CD14-positive monocyte (primary cell): ENCODE results near the gene IQGAP2. TPM values are rescaled to one million over a fixed set of nuclear protein-coding genes. Genes with fewer than 3 reads are reported as not detected.

Source experiments
- DNase-seq, 3 donors: peaks; one replicate each; pipeline ENCODE4 v3.0.0-alpha.2; 2011 to 2022
- H2AFZ ChIP-seq: 2 replicates; pipeline ENCODE4 v1.6.0; 2012; ENCODE audit warnings: mild to moderate bottlenecking, low read depth, low read length, inconsistent platforms; ENCODE audit not compliant: insufficient read depth, poor library complexity, severe bottlenecking
- H3K27ac ChIP-seq, 2 donors: 1 replicate in 1 of 2; 2 replicates in 1 of 2; pipeline ENCODE4 v1.5.1; 2012 to 2013; ENCODE audit warnings: low read length in 2 of 2, control low read depth in 1 of 2, inconsistent platforms in 1 of 2, low read depth in 1 of 2, mild to moderate bottlenecking in 1 of 2
- H3K27me3 ChIP-seq, 2 donors: one replicate each; pipeline versions ENCODE4 v1.6.0 to v1.6.1; 2011 to 2013; ENCODE audit warnings: low read length in 2 of 2; ENCODE audit not compliant: control insufficient read depth in 2 of 2, insufficient read depth in 2 of 2
- H3K36me3 ChIP-seq, 2 donors: replicated peaks in 1 of 2; 1 replicate in 1 of 2; 2 replicates in 1 of 2; pipeline versions ENCODE4 v1.5.1 to v1.6.1; 2012 to 2013; ENCODE audit warnings: low read length in 2 of 2, control low read depth in 1 of 2, inconsistent platforms in 1 of 2, mild to moderate bottlenecking in 1 of 2; ENCODE audit not compliant: insufficient read depth in 2 of 2, control insufficient read depth in 1 of 2
- H3K4me1 ChIP-seq, 2 donors: 1 replicate in 1 of 2; 2 replicates in 1 of 2; pipeline versions ENCODE4 v1.5.1 to v1.6.1; 2012 to 2013; ENCODE audit warnings: low read length in 2 of 2, control low read depth in 1 of 2, inconsistent platforms in 1 of 2, mild to moderate bottlenecking in 1 of 2, moderate library complexity in 1 of 2; ENCODE audit not compliant: insufficient read depth in 2 of 2, control insufficient read depth in 1 of 2
- H3K4me2 ChIP-seq: replicated peaks from 2 replicates; pipeline ENCODE3; 2012; ENCODE audit warnings: low read length, moderate library complexity, mild to moderate bottlenecking; ENCODE audit not compliant: poor library complexity, severe bottlenecking; ENCODE audit errors: extremely low read depth
- H3K4me3 ChIP-seq, 3 experiments: fragments of 200-600 bp in 1 of 3; sonication (generic) in 1 of 3; replicated peaks in 1 of 3; 1 replicate in 2 of 3; 2 replicates in 1 of 3; pipeline ENCODE4 v1.5.1; 2011 to 2013; ENCODE audit warnings: low read length in 3 of 3, mild to moderate bottlenecking in 3 of 3, control low read depth in 2 of 3, low read depth in 2 of 3, inconsistent platforms in 1 of 3, moderate library complexity in 1 of 3
- H3K79me2 ChIP-seq: 2 replicates; pipeline ENCODE4 v1.6.0; 2012; ENCODE audit warnings: mild to moderate bottlenecking, control low read depth, inconsistent platforms, low read length, moderate library complexity; ENCODE audit not compliant: insufficient read depth
- H3K9ac ChIP-seq: 2 replicates; pipeline ENCODE4 v1.6.0; 2017; ENCODE audit warnings: low read length, mild to moderate bottlenecking; ENCODE audit not compliant: insufficient read depth, poor library complexity, severe bottlenecking
- H3K9me3 ChIP-seq, 2 donors: replicated peaks in 1 of 2; 1 replicate in 1 of 2; 2 replicates in 1 of 2; pipeline versions ENCODE4 v1.5.1 to v1.6.1; 2012 to 2013; ENCODE audit warnings: low read length in 2 of 2, control low read depth in 1 of 2; ENCODE audit not compliant: control insufficient read depth in 1 of 2, insufficient read depth in 1 of 2
- H4K20me1 ChIP-seq: 2 replicates; pipeline ENCODE4 v1.6.0; 2012; ENCODE audit warnings: mild to moderate bottlenecking, low read length, control low read depth, moderate library complexity; ENCODE audit not compliant: insufficient read depth
- H3K27ac Mint-ChIP-seq, 7 donors: one replicate each; pipeline ENCODE4 v1.8.0; 2020; ENCODE audit warnings: mild to moderate bottlenecking in 7 of 7, mixed read lengths in 7 of 7, moderate library complexity in 6 of 7, inconsistent platforms in 2 of 7
- H3K27me3 Mint-ChIP-seq, 3 donors: one replicate each; pipeline ENCODE4 v1.8.0; 2021 to 2022; ENCODE audit warnings: low read depth in 3 of 3, mild to moderate bottlenecking in 3 of 3, mixed read lengths in 3 of 3, moderate library complexity in 3 of 3, inconsistent platforms in 1 of 3
- H3K36me3 Mint-ChIP-seq, 2 donors: one replicate each; pipeline ENCODE4 v1.8.0; 2020; ENCODE audit warnings: mixed read lengths in 2 of 2, inconsistent platforms in 1 of 2, mild to moderate bottlenecking in 1 of 2
- H3K4me1 Mint-ChIP-seq: one replicate; pipeline ENCODE4 v1.8.0; 2020; ENCODE audit warnings: mild to moderate bottlenecking, mixed read lengths
- H3K4me3 Mint-ChIP-seq, 2 donors: one replicate each; pipeline ENCODE4 v1.8.0; 2020; ENCODE audit warnings: mild to moderate bottlenecking in 2 of 2, mixed read lengths in 2 of 2, moderate library complexity in 1 of 2
- H3K9me3 Mint-ChIP-seq, 7 donors: one replicate each; pipeline ENCODE4 v1.8.0; 2020 to 2022; ENCODE audit warnings: mixed read lengths in 7 of 7, mild to moderate bottlenecking in 6 of 7, moderate library complexity in 6 of 7, inconsistent platforms in 2 of 7
- CTCF ChIP-seq: fragments of 200-600 bp; IDR thresholded peaks from one replicate; pipeline ENCODE4 v1.8.0; 2022; ENCODE audit warnings: antibody characterized with exemption, mild to moderate bottlenecking
- whole genome bisulfite sequencing: methylation state at CpG from one replicate; pipeline ENCODE4 v1.1.5; 2013; ENCODE audit warnings: missing lambda C conversion rate; ENCODE audit not compliant: insufficient coverage; 5-methylcytosine and 5-hydroxymethylcytosine counted together
- intact Hi-C, 2 donors: fragments of 100-400 bp; cut with micrococcal nuclease; formaldehyde crosslinking; loops; one replicate each; pipeline versions ENCODE4 v1.15.0 to v1.15.1; 2023
- polyA plus RNA-seq, 3 donors: library from polyadenylated mRNA; depleted of rRNA in 1 of 3; unstranded in 2 of 3; stranded (reverse) in 1 of 3; fragments of 300-500 nt in 2 of 3; fragments of >200 nt in 1 of 3; fragmentation: Illumina TruSeq in 2 of 3; gene quantifications; 1 replicate in 2 of 3; 2 replicates in 1 of 3; pipeline ENCODE4 v1.2.3, GENCODE V29; 2012 to 2021

Gene IQGAP2
- polyA plus RNA-seq, 3 donors, result 21.4 to 50.9 (median 35.4) TPM

GRCh38 chr5:76705574-76705973 lies 302.5 kb downstream of the IQGAP2 start:
- H3K4me3 Mint-ChIP-seq, result no peak overlapping the region
- DNase-seq, result peak; percentile 21 to 46 (median 22)
- H3K9me3 ChIP-seq, result no peaks in the 10 kb centered on the region
- H3K27ac Mint-ChIP-seq, result peak overlapping the region in 2 of 7 donors; percentile 8 to 10
- no peaks in the 10 kb centered on the region for H3K9me3 Mint-ChIP-seq
- H3K4me3 ChIP-seq, result no peak overlapping the region
- no peak overlapping the region for H2AFZ ChIP-seq
- peaks cover 55 to 61% of the 10 kb centered on the region in 2 donors for H3K36me3 Mint-ChIP-seq
- H4K20me1 ChIP-seq, result peaks cover 10% of the 10 kb centered on the region
- H3K36me3 ChIP-seq, result peaks cover 48 to 85% of the 10 kb centered on the region in 2 donors
- H3K4me2 ChIP-seq, result no peak overlapping the region
- H3K27me3 ChIP-seq, result no peaks in the 10 kb centered on the region
- intact Hi-C loops, result no loop called here
- H3K27ac ChIP-seq, result peak overlapping the region in 1 of 2 donors; percentile 66
- H3K79me2 ChIP-seq, result no peaks in the 10 kb centered on the region
- H3K9ac ChIP-seq, result no peak overlapping the region
- no peak for TF ChIP-seq CTCF
- H3K27me3 Mint-ChIP-seq, result peaks cover 0 to 3% (median 0%) of the 10 kb centered on the region in 3 donors
- peaks cover 5 to 10% of the 10 kb centered on the region in 2 donors for H3K4me1 ChIP-seq
- H3K4me1 Mint-ChIP-seq, result peaks cover 9% of the 10 kb centered on the region

GRCh38 chr5:76709762-76710161 lies 306.7 kb downstream of the IQGAP2 start:
- Mint-ChIP-seq H3K27ac (no peak overlapping the region), H3K36me3 (peaks cover 29 to 31% of the 10 kb centered on the region in 2 donors), H3K9me3 (peaks cover 0 to 13% (median 4%) of the 10 kb centered on the region in 7 donors), H3K4me1 (peaks cover 18% of the 10 kb centered on the region), H3K27me3 (peaks cover 15 to 25% (median 24%) of the 10 kb centered on the region in 3 donors), H3K4me3 (no peak overlapping the region)
- TF ChIP-seq CTCF, result no peak
- WGBS, result no CpG with 5 or more reads among the region's 2 CpGs
- H4K20me1 ChIP-seq, result peaks cover 10% of the 10 kb centered on the region
- peaks cover 10 to 15% of the 10 kb centered on the region in 2 donors for H3K4me1 ChIP-seq
- no peak overlapping the region for H3K27ac ChIP-seq
- H3K4me2 ChIP-seq, result no peak overlapping the region
- peaks cover 2 to 3% of the 10 kb centered on the region in 2 donors for H3K9me3 ChIP-seq
- H3K27me3 ChIP-seq, result peaks cover 5 to 18% of the 10 kb centered on the region in 2 donors
- no peaks in the 10 kb centered on the region for H3K79me2 ChIP-seq
- no peak for DNase-seq
- H3K36me3 ChIP-seq, result peaks cover 14 to 43% of the 10 kb centered on the region in 2 donors
- no peak overlapping the region for H2AFZ ChIP-seq
- intact Hi-C loops, result loop anchor here (10.0 kb wide), 1 partner anchor 65 kb away; no protein-coding TSS in a partner anchor
- no peak overlapping the region for H3K4me3 ChIP-seq
- H3K9ac ChIP-seq, result no peak overlapping the region
